Forelimb muscle (tissue), 1 donor: ENCODE results near the gene RNF146. TPM values are rescaled to one million over a fixed set of nuclear protein-coding genes. Genes with fewer than 3 reads are reported as not detected.
"Not testable (repeated sequence)": the region's sequence is repeated elsewhere in the genome, so short reads cannot be mapped to it uniquely, and the experiment has no call there.

Experiments
- DNase-seq: peaks from one replicate; pipeline ENCODE4 v3.0.0-alpha.2; 2013; ENCODE audit warnings: low read depth
- polyA plus RNA-seq: library from polyadenylated mRNA; unstranded; fragments of 120-200 nt; gene quantifications from one replicate; pipeline ENCODE4 v1.2.1, GENCODE V29; 2013; ENCODE audit not compliant: insufficient read length

The RNF146 gene
- polyA plus RNA-seq, 1 donor, result 56.0 TPM

GRCh38 chr6:127282184-127282583 is 15.5 kb downstream of the RNF146 start:
- DNase-seq, result no peak

- no peak for DNase-seq
Measured at GRCh38 chr6:127288705-127289104, 22.0 kb downstream of the RNF146 start.

GRCh38 chr6:127289934-127290333 is 23.3 kb downstream of the RNF146 start:
- DNase-seq, result no peak

- DNase-seq, result no peak
Measured at GRCh38 chr6:127290391-127291265, 24.0 kb downstream of the RNF146 start.

- DNase-seq, result no peak
Measured at GRCh38 chr6:127291495-127291894, 24.8 kb downstream of the RNF146 start.

GRCh38 chr6:127297502-127298070 is 30.9 kb downstream of the RNF146 start:
- no peak for DNase-seq

GRCh38 chr6:127298475-127298874 is 31.8 kb downstream of the RNF146 start:
- no peak for DNase-seq

- no peak for DNase-seq
Measured at GRCh38 chr6:127299522-127300240, 33.0 kb downstream of the RNF146 start.

GRCh38 chr6:127300411-127300810 is 33.7 kb downstream of the RNF146 start:
- DNase-seq, result no peak

- no peak for DNase-seq
Measured at GRCh38 chr6:127301199-127301700, 34.6 kb downstream of the RNF146 start.

GRCh38 chr6:127302728-127303660 is 36.3 kb downstream of the RNF146 start:
- no peak for DNase-seq

GRCh38 chr6:127303917-127304316 is 37.3 kb downstream of the RNF146 start:
- no peak for DNase-seq

GRCh38 chr6:127305741-127306140 is 39.1 kb downstream of the RNF146 start:
- no peak for DNase-seq

- DNase-seq, result no peak
Measured at GRCh38 chr6:127317388-127318128, 50.9 kb downstream of the RNF146 start.

GRCh38 chr6:127319686-127320085 is 53.0 kb downstream of the RNF146 start:
- no peak for DNase-seq

- DNase-seq, result no peak
Measured at GRCh38 chr6:127328043-127328609, 61.5 kb downstream of the RNF146 start.

- DNase-seq, result not testable (repeated sequence)
Measured at GRCh38 chr6:127331256-127331655, 64.6 kb downstream of the RNF146 start.

- DNase-seq, result no peak
Measured at GRCh38 chr6:127332383-127332961, 65.8 kb downstream of the RNF146 start.
